MCF 10A (cell line): ENCODE data around the gene EGF. TPM values are rescaled to one million over a fixed set of nuclear protein-coding genes. Genes with fewer than 3 reads are reported as not detected.

Source experiments
- BruUV-seq: library from RNA; stranded (reverse); fragments of 400-500 nt; replicated peaks from 2 replicates; lab custom pipeline; 2021; lab: Mats Ljungman, UMichigan
- CTCF ChIA-PET: fragments of 300-600 bp; sonication (Branson Sonifier 250); formaldehyde crosslinking; extraction: SDS; loops from one replicate; lab custom pipeline; 2021; ENCODE audit warnings: antibody characterized with exemption, inconsistent platforms; lab: Yijun Ruan, JAX
- POLR2A ChIA-PET: fragments of 300-600, 350-650 bp; sonication (Branson Sonifier 250); formaldehyde crosslinking; extraction: SDS; loops from one replicate; lab custom pipeline; 2020; ENCODE audit warnings: antibody characterized with exemption, inconsistent platforms; lab: Yijun Ruan, JAX
- DNase-seq: peaks from one replicate; pipeline ENCODE4 v3.0.0-alpha.2; 2018; ENCODE audit not compliant: unreplicated experiment
- H3K27ac Mint-ChIP-seq: one replicate; pipeline ENCODE4 v1.8.0; 2022; ENCODE audit warnings: mild to moderate bottlenecking, low read depth, mixed read lengths; ENCODE audit not compliant: unreplicated experiment
- H3K27me3 Mint-ChIP-seq: one replicate; pipeline ENCODE4 v1.8.0; 2022; ENCODE audit warnings: mixed read lengths; ENCODE audit not compliant: insufficient read depth, unreplicated experiment
- H3K36me3 Mint-ChIP-seq: one replicate; pipeline ENCODE4 v1.8.0; 2022; ENCODE audit warnings: mild to moderate bottlenecking, moderate library complexity, mixed read lengths; ENCODE audit not compliant: insufficient read depth, unreplicated experiment
- H3K4me1 Mint-ChIP-seq: one replicate; pipeline ENCODE4 v1.8.0; 2022; ENCODE audit warnings: mixed read lengths; ENCODE audit not compliant: insufficient read depth, unreplicated experiment
- H3K4me3 Mint-ChIP-seq: one replicate; pipeline ENCODE4 v1.8.0; 2022; ENCODE audit warnings: mild to moderate bottlenecking, moderate library complexity, mixed read lengths; ENCODE audit not compliant: unreplicated experiment
- H3K9me3 Mint-ChIP-seq: one replicate; pipeline ENCODE4 v1.8.0; 2022; ENCODE audit warnings: mixed read lengths; ENCODE audit not compliant: unreplicated experiment
- CTCF ChIP-seq: fragments of 200-600 bp; IDR thresholded peaks from one replicate; pipeline ENCODE4 v1.8.0; 2022; ENCODE audit warnings: antibody characterized with exemption, mild to moderate bottlenecking; ENCODE audit not compliant: unreplicated experiment
- intact Hi-C: fragments of 100-400 bp; cut with micrococcal nuclease; formaldehyde crosslinking; loops from 2 replicates; pipeline ENCODE4 v1.14.1; 2022
- total RNA-seq: library from RNA; stranded (reverse); gene quantifications from 2 replicates; pipeline ENCODE4 v1.2.3, GENCODE V29; 2022

The EGF gene
- total RNA-seq, 1 experiment from 2014 or later: 0.12 TPM

- CTCF ChIA-PET: interaction anchor here (0.8 to 0.9 kb wide), 2 partner anchors 134 to 229 kb away, joined by 3 to 4 read pairs; partner anchors contain the start of gene RRH
- Mint-ChIP-seq H3K27me3 (no peaks in the 10 kb centered on the region), H3K9me3 (no peaks in the 10 kb centered on the region)
These were observed 49.7 kb downstream of the EGF start for GRCh38 chr4:109962401-109962800.

GRCh38 chr4:109966891-109967481 is 54.3 kb downstream of the EGF start:
- DNase-seq: no peak
- H3K27ac Mint-ChIP-seq: no peak overlapping the region
- POLR2A ChIA-PET: interaction anchor here (0.6 kb wide), 1 partner anchor 1633 kb away, joined by 3 read pairs; no protein-coding TSS in a partner anchor
- H3K9me3 Mint-ChIP-seq: no peaks in the 10 kb centered on the region
- H3K36me3 Mint-ChIP-seq: no peaks in the 10 kb centered on the region
- no peak for TF ChIP-seq CTCF
- H3K4me1 Mint-ChIP-seq: no peaks in the 10 kb centered on the region
- H3K27me3 Mint-ChIP-seq: no peaks in the 10 kb centered on the region
- intact Hi-C loops: no loop called here
- CTCF ChIA-PET: interaction anchor here (0.6 to 0.9 kb wide), 2 partner anchors 10 to 997 kb away, joined by 3 read pairs; no protein-coding TSS in a partner anchor
- no peak overlapping the region for H3K4me3 Mint-ChIP-seq
- BruUV-seq: no TSS peak

More at GRCh38 chr4:109962401-109962800, 49.7 kb downstream of the EGF start:
- no peaks in the 10 kb centered on the region for H3K36me3 Mint-ChIP-seq
- POLR2A ChIA-PET: no interaction called here
- no peaks in the 10 kb centered on the region for H3K4me1 Mint-ChIP-seq
- BruUV-seq: no TSS peak
- no peak overlapping the region for H3K4me3 Mint-ChIP-seq
- DNase-seq: no peak
- intact Hi-C loops: no loop called here
- TF ChIP-seq CTCF: no peak
- H3K27ac Mint-ChIP-seq: no peak overlapping the region

- intact Hi-C loops: no loop called here
- Mint-ChIP-seq H3K27ac (no peak overlapping the region), H3K36me3 (no peaks in the 10 kb centered on the region), H3K4me1 (no peaks in the 10 kb centered on the region), H3K27me3 (no peaks in the 10 kb centered on the region), H3K9me3 (no peaks in the 10 kb centered on the region), H3K4me3 (no peak overlapping the region)
- CTCF ChIA-PET: interaction anchor here (0.6 kb wide), 1 partner anchor 996 kb away, joined by 3 read pairs; no protein-coding TSS in a partner anchor
- DNase-seq: peak; percentile 13
- no peak for TF ChIP-seq CTCF
- POLR2A ChIA-PET: interaction anchor here (0.6 kb wide), 1 partner anchor 1632 kb away, joined by 3 read pairs; no protein-coding TSS in a partner anchor
- BruUV-seq: no TSS peak
These were observed 55.3 kb downstream of the EGF start for GRCh38 chr4:109967798-109968520.

- TF ChIP-seq CTCF: no peak
- Mint-ChIP-seq H3K4me3 (no peak overlapping the region), H3K9me3 (no peaks in the 10 kb centered on the region), H3K27ac (no peak overlapping the region), H3K36me3 (no peaks in the 10 kb centered on the region), H3K27me3 (no peaks in the 10 kb centered on the region), H3K4me1 (no peaks in the 10 kb centered on the region)
- DNase-seq: no peak
- BruUV-seq: no TSS peak
- ChIA-PET CTCF (interaction anchor here (1.5 kb wide), 1 partner anchor 10 kb away, joined by 5 read pairs; no protein-coding TSS in a partner anchor), POLR2A (no interaction called here)
- intact Hi-C loops: no loop called here
These were observed 56.4 kb downstream of the EGF start for GRCh38 chr4:109969087-109969486.
